SK-N-DZ (cell line): ENCODE data around the gene SMIM8.

Source experiments
- DNase-seq: peaks from one replicate; pipeline ENCODE4 v3.0.0-alpha.2; 2015; ENCODE audit warnings: low spot score

The SMIM8 gene

DNA sequence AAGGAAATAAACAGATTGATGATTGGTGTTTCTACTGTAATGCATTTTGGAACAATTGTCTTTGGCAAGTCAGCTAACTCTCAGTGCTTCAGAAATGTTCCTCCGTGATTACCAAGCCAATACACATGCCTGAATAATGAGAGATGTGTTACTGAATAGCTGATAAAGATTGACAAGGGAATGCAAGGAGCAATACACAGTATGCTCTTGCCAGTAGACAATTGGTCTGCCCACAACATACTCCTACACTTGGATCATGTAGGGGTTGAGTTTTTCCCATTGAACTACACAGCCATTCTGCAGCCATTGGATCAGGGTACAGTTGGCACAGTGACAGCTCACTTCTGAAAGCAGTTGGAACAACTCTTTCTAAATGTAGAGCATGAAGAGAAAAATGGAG lies 12.3 kb downstream of the SMIM8 start:
- DNase-seq: no peak

DNA sequence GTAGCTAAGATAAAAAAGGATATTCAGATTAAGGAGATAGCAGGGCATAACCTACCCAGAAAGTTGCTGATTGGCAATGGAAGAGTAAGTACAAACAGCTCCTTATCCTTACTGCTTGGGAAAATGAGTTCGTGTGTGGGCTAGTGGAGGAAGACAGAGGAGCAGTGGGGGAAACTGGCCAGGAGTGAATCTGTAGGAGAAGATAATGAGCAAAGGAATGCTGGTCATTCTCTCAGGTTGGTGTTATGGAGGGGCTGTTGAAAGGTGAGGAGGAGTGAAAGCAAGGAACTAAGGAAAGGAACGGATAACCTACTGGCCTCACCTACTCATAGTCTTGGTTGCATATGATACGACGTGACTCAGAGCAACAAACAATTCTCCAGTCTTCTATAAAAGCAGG lies 14.0 kb downstream of the SMIM8 start:
- no peak for DNase-seq

DNA sequence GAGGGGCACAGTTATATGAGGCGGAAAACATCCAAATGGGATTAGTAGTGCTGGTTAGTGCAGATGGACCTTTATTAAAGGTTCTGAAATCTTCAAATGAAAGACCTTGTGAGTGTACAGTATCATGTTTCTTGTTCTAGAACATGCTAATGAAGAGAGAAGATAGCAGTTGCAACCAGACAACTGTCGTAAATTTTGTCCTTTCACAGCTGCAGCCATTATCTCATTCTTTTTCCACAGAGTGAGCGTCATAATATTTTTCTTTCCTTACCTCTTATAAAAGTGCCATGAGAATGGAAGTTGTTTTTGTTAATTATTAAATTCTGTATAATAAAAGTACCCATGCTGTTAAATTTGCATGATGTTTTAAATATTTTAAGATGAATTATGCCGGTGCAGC lies 17.8 kb downstream of the SMIM8 start:
- DNase-seq: no peak

DNA sequence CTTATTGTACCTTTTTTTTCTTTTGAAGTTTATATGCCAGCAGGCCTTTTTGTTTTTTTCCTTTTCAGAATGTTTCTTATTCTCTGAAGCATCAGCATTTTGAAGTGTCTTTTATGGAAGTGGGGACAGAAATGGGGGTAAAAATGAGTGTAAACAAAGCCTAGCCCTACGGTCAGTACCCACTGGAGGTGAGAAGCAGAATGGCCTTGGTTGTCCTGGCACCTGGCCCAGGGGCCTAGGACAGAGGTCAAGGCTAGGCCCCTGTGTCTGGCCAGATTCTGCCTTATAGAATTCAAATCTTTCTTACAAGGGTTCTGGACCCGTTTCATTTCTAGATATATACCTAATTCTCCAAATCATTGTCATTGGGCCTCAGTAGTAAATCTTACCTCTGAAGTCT lies 18.8 kb downstream of the SMIM8 start:
- DNase-seq: no peak

DNA sequence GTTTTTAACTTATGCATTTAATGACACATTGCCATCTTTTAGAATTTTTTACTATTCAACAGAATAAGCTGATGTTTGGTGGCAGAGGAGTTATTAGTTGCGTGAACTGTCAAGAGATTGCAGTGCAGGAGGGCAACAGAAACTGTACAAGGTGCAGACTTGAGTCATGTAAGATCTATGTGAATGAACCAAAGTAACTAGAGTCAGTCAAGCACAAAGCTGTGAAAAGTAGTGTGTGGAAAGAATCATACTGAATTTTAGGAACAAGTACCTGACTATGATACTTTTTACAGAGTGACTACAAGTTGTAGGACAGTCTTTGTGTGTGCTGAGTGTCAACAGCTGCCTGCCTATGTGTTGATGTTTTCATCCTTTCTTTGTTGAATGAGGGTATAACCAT lies 19.5 kb downstream of the SMIM8 start:
- DNase-seq: no peak

DNA sequence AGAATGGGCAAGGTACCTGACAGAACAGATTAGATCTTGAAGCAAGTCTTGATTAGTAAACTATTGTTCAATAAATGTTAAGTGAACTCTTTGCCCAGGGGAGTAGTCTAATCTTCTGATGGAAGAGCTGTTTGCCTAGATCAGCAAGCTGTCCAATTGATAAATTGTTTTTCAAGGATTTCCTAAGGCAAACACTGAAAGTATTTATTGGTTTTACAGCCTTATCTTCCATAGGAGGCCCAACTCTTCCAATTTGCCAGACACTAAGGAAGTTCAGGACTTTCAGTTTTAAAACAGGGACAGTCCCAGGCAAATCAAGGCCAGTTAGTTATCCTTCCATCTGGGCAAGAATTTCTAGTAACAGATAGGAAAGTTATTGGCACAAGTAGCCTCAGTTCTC lies 20.4 kb downstream of the SMIM8 start:
- no peak for DNase-seq

DNA sequence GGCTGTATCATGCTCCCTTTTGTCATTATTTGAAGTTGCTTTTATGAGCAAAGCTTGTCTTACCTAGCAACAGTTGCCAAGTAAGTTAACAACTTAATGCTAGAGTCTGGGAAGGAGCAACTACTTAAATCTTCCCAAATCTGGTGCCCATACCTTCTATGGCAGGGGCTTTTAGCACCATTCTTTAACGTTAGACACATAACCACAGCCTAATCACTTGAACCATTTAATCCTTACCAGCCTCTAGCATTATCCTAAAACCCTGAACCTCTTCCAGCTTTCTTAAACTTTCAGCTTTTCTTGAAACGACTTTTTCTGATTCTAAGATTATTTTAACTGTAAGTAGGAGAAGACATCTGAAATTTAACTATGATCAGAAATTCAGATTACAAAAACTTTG lies 22.3 kb downstream of the SMIM8 start, which contains the start of gene C6orf163:
Gene C6orf163 (plus strand): TSS at position 83 of the 400 bp plus-strand sequence. CDS start 287 bp downstream, at position 370.
- no peak for DNase-seq

DNA sequence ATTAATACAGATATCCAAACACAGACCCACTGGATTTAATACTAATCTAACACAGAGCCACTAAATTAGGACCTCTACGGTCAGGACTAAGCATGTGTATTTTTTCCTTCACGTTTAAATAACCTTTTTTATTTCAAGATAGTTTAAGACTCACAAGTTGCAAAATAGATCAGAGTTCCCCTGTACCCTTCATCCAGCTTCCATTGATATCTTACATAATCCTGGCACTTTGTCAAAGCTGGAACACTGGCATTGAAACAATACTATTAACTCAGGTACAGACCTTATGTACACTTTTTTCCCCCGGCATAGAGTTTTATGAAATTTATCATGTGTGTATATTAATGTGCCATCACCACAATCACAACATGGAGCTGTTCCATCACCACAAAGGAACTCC lies 24.3 kb downstream of the SMIM8 start:
- DNase-seq: no peak

DNA sequence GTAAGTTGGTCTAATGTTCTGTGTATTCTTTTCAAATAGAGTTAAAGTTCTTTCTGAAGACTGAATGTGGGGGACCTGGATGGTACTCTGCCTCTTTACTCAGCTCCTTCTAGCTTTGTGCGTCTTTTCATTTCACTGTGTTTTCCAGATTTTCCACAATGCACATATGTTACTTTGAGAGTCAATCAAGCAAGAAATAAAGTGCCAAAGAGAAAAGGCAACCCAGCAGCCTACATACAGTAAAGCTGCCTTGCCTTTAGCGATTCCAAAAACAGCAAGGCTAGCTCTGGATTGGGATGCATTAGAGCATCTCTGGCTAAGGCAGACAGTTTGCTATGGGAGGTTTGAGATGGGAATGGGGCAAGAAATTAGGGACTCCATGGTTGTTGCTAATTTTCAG lies 27.5 kb downstream of the SMIM8 start:
- DNase-seq: no peak

DNA sequence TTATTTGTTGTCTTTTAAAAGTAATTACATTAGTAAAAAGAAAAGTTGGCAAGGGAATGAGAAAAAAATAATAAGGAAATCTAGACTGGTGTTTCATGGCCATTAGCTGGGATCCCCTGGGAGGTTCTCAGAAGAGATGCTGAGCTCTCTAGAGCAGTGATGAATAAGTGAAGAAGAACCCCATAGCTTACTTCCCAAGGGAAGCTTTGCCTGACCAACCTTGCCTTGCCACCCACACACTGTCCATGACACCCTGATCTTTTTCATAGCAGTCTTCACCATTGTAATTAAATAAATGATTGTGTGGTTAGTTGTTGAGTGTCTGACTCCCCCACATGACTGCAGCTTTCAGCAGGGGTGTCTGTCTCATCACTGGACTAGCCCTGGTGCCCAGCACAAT lies 28.1 kb downstream of the SMIM8 start:
- DNase-seq: no peak

DNA sequence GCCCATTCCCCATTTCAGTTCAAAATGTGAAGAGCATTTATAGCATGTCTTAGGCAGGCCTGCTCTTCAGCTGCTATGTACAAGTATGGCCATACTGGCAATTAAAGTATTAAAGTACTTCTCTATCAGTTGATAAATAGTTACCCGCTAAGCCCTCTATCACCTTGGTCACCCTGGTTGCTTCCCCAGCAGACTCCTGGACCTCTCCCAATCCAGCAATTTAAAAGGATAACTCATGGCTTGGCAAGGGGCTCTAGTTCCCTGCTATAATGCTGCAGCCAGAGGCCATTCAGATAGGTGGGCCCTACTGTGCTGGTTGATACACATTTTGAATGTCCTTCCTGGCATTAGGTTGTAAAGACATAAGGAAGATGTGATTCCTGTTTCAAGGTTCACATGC lies 29.2 kb downstream of the SMIM8 start:
- no peak for DNase-seq

DNA sequence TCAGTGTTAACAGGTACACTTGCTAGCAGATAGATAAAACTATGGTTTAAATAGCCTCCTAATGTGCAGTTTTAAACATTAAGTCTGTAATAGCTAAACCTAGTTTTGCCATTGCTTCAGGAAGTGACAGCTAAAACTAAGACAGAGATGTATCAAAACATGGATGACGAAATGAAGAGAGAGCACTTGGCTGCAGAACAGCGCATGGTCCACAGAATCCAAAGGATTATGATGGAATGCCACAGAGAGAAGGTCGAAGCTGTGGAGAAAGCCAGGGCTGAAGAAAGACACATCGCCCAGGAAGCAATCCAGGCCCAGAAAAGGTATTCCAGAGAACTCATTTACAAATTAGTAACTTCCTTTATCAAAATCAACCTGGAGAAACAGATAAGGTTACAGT lies 33.8 kb downstream of the SMIM8 start:
- no peak for DNase-seq

DNA sequence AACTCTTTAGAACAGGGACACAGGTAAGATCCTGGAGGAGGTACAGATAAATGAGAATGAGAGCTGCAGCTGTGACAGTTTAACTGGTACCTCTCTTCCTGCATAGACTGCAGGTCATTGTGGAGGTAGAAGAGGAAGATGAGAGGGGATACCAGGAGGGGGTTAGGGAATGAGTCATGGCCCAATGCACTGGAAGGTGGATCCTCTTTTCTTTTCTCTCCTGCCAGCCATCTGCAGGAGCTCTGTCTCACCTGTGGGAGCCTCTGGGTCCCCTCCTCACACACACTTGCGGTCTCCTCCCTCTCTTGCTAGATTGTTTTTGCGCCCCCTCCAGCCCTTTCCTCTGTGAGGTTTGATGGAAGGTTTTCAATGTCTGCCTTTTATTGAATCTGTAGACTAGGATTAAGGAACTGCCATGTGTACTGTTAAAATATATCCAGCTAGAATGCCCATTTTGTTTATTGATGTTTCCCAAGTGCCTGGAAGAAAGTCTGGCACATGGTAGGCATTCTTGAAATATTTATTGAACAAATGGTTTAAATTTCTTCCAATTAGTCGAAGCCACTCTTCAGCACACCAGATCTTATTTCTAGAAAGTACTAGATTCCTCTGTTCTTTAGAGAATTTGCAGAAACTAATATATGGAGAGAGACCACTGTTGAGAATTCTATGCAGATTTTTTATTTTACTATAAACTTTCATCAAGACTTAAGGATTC lies 35.2 kb downstream of the SMIM8 start:
- no peak for DNase-seq

DNA sequence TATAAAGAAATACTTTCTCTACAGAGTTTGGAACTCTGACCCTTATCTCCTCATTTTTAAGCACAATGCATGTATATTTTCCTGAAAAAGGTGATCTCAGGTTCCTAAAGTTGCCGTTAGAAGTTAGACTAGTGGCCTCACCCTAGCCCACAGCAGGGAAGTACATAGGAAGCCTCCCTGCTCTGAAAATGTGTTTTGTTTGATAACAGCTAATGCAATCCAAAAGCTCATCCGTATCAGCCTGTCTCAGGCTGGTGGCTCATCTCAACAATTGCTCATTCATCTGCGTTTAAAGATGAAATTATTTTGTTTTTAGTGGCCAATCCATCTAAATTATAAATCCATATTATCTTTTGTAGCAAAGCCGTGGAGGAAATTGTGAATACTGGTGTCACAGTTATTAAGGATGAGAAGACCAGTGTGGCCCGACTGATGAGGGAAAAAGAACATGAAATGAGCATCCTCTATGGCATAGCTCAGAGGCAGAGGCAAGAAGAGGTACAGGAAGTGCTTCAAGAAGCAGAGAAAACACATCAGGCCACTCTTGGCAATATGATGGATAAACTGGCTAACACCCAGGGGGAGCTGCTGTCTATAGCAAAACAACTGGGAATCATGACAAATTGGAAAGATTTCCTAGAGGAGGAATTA lies 42.3 kb downstream of the SMIM8 start:
- no peak for DNase-seq

DNA sequence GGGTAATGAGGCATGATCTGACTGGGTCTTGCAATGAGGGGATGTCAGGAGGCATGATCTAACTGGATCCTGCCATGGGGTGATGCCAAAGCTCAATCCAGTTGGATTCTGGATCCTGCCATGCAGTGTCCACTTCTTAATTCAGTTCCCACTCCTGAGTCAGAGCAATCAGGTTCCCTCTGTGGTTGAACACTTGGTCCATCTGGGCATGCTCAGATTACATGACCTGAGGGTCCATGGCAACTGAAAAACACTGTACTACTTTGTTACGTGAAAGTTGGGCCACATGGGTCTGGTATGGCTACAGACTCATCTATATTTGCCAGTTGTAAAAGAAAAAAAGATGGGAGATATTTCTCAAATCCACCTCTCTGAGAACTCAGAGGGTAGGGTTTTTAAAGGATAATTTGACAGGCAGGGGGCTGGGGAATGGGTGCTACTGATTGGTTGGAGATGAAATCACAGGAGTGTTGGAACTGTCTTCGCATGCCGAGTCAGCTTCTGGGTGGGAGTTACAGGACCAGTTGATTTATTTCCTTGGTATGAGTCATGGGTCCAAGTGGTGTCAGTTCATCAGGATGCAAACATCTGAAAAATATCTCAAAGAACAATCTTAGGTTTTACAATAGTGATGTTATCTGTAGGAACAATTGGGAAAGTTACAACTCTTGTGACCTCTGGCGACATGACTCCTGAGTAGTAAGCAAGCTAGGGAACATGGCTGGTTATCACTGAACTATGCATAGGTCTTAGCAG lies 43.9 kb downstream of the SMIM8 start:
- no peak for DNase-seq

DNA sequence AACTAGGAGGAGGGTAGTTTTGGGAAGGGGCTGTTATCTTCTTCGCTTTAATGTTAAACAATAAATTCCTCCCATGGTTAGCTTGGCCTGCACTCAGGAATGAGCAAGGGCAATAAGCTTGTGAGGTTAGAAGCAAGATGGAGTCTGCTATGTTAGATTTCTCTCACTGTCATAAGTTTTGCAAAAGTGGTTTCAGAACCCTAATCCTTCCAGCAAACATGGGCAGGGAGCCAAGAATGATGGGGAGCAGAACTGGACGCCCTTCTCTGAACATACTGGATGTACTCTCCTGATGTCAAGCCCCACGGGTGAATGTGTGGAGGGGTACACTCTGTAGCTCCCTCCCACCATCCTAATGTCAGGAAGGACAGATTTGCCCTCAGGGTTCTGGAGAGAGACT lies 44.5 kb downstream of the SMIM8 start:
- DNase-seq: no peak

DNA sequence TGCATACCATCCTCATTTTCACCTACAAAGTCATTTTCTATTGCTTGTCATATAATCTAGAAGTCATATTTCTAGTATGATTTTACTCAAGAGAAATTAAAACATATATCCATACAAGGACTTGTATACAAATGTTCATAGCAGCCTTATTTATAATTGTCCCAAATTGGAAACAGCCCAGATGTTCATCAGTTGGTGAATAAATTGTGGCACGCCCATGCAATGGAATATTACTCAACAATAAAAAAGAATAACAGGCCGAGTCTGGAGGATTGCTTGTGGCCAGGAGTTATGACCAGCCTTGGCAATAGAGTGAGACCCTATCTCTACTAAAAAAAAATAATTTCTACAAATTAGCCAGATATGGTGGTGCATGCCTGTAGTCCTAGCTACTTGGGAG lies 51.0 kb downstream of the SMIM8 start:
- DNase-seq: no peak

DNA sequence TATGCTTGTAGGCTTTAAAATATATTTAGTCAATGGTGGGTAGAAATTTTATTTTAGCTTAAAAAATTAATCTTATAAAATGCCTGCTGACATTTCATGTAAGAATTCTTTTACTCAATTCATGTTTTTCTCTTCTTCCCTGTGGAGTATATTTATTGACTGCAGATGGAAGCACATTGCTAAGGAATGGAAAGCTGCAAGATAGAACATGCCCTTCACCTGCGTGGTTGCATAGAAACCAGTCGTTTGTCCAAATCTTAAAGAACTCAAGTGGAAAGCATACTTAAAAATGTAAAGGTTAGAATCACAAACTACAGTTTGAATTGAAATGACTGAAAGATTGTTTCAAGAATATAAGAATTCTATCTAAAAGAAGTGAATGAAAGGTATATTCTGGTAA lies 52.9 kb downstream of the SMIM8 start:
- no peak for DNase-seq

DNA sequence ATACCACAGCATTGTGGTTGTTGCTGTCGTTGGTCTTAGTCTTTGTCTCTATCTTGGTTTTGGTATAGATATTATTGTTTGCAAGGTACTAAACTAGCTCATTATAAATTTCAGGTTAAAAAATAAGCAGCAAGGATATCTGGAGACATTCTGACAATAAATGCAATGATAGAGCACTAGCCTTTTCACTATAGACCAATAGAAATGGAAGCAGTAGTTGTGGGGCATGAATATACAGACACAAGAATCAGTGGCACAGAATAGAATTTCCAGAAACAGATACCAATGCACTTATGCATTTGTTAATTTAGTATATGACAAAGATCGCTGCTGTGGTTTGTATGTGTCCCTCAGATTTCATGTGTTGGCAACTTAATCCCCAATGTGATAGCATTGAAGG lies 54.3 kb downstream of the SMIM8 start:
- no peak for DNase-seq

DNA sequence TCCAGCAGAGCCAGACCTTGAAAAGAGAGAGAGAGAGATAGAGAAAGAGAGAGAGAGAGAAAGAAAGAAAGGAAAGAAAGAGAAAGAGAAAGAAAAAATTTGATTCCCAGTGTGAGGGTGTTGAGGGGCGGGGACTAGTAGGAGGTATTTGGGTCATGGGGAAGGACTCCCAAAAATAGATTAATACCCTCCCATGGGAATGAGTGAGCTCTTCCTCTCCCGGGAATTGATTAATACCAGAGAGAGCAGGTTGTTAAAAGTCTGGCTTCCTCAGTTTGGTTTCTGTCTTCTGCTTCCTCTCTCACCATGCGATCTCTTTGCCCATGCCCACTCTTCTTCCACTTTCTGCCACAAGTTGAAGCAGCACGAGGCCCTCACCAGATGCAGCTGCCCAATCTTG lies 56.6 kb downstream of the SMIM8 start:
- DNase-seq: no peak

DNA sequence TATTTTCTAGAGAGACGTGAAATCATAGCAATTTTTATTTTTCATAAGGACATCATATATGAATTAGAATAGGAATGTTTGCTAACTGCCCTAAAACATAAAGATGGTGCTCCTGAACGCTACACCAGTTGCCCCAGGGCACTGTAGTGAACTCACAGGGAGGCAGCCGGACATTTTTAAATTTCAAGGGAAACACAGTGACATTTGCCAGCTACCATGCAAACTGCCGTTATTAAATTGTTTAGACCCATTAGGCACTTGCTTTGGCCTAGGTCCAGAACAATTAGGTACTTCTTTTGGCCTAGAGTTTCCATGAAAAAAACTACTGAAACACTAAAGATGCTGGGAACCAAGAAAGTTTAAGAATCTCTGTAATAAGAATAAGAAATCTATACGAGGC lies 60.5 kb downstream of the SMIM8 start:
- no peak for DNase-seq

DNA sequence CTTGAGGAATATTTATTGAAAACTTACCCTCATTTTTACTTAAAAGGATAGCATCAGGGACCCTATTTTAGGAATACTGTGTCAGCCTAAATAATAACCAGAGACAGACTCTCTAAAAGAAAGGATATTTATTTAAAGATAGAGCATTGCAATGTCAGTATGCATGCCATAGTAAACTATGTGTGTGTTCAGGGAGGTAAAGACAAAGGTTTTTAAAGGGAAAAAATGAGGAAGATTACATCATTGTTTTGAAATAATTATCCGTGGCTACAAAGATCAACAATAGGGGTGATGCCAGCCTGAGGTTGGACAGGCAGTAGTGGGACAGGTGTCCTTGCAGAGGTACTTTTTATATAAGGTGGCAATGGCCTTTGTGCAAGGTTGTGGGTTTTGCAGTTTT lies 61.6 kb downstream of the SMIM8 start:
- no peak for DNase-seq

DNA sequence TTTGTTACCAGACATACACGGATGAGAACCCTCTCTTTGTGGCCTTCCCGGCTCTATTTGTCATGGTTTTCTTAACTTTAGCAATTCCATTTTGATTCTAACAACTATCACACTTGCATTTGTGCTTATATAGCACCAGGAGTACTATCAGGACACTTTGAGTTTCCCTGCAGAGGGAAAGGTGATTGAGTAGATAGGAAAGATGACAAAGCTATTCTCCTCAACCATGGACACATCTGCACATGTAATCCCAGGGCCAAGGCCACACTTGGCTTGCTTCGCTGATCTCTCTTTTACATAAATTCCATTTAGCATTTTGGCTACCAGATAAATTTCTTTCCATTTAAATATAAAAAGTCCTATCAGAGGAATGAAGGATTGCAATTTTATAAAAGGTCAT lies 62.1 kb downstream of the SMIM8 start:
- DNase-seq: no peak
